ENCODE measurements around the gene EPB41L1.

EPB41L1 gene

GRCh38 chr20:36175475-36175995 lies 21.0 kb downstream of the EPB41L1 start:
- no peak overlapping the region for H2AFZ ChIP-seq (ENCODE audit: low read depth, low read length)
- H3K4me2 ChIP-seq (ENCODE audit: low read length), result no peak overlapping the region
- no peaks in the 10 kb centered on the region for H3K36me3 ChIP-seq (replicated peaks; ENCODE audit: low read depth, low read length)
- no peaks in the 10 kb centered on the region for H3K4me1 ChIP-seq (ENCODE audit: low read length)
- no peaks in the 10 kb centered on the region for H4K20me1 ChIP-seq (ENCODE audit: insufficient read depth, low read length)
- no peaks in the 10 kb centered on the region for H3K9me3 ChIP-seq (ENCODE audit: insufficient read depth, low read length)
- H3K27me3 ChIP-seq (ENCODE audit: low read depth, low read length), result peaks cover 8% of the 10 kb centered on the region
- H3K79me2 ChIP-seq (ENCODE audit: low read length), result no peaks in the 10 kb centered on the region
- H3K4me3 ChIP-seq (ENCODE audit: low read length), result no peak overlapping the region
- TF ChIP-seq CTCF (IDR thresholded peaks at IDR 0.05; ENCODE audit: low read depth, low read length) (peak; percentile 52), EZH2phosphoT487 (IDR thresholded peaks at IDR 0.05; ENCODE audit: low read depth) (no peak)
- no peak overlapping the region for H3K9ac ChIP-seq (ENCODE audit: low read length)
- H3K27ac ChIP-seq (ENCODE audit: low read length), result no peak overlapping the region

GRCh38 chr20:36177716-36178115 lies 23.2 kb downstream of the EPB41L1 start:
- no peaks in the 10 kb centered on the region for H3K4me1 ChIP-seq (ENCODE audit: low read length)
- peaks cover 8% of the 10 kb centered on the region for H3K27me3 ChIP-seq (ENCODE audit: low read depth, low read length)
- H3K9ac ChIP-seq (ENCODE audit: low read length), result no peak overlapping the region

GRCh38 chr20:36179170-36179945 lies 24.8 kb downstream of the EPB41L1 start:
- Histone ChIP-seq H3K4me2 (ENCODE audit: low read length) (no peak overlapping the region), H3K36me3 (replicated peaks; ENCODE audit: low read depth, low read length) (no peaks in the 10 kb centered on the region), H3K9me3 (ENCODE audit: insufficient read depth, low read length) (no peaks in the 10 kb centered on the region), H3K4me1 (ENCODE audit: low read length) (no peaks in the 10 kb centered on the region), H3K27me3 (ENCODE audit: low read depth, low read length) (peaks cover 4% of the 10 kb centered on the region; the same call in 1 of the 2 replicates), H3K79me2 (ENCODE audit: low read length) (no peaks in the 10 kb centered on the region), H3K27ac (ENCODE audit: low read length) (no peak overlapping the region), H4K20me1 (ENCODE audit: insufficient read depth, low read length) (no peaks in the 10 kb centered on the region), H3K9ac (ENCODE audit: low read length) (no peak overlapping the region), H2AFZ (ENCODE audit: low read depth, low read length) (no peak overlapping the region), H3K4me3 (ENCODE audit: low read length) (no peak overlapping the region)
- TF ChIP-seq EZH2phosphoT487 (IDR thresholded peaks at IDR 0.05; ENCODE audit: low read depth) (no peak), CTCF (IDR thresholded peaks at IDR 0.05; ENCODE audit: low read depth, low read length) (no peak)

More at GRCh38 chr20:36177716-36178115, 23.2 kb downstream of the EPB41L1 start:
- TF ChIP-seq EZH2phosphoT487 (IDR thresholded peaks at IDR 0.05; ENCODE audit: low read depth) (no peak), CTCF (IDR thresholded peaks at IDR 0.05; ENCODE audit: low read depth, low read length) (no peak)
- no peak overlapping the region for H3K27ac ChIP-seq (ENCODE audit: low read length)
- no peaks in the 10 kb centered on the region for H3K36me3 ChIP-seq (replicated peaks; ENCODE audit: low read depth, low read length)
- H2AFZ ChIP-seq (ENCODE audit: low read depth, low read length), result no peak overlapping the region
- H3K4me2 ChIP-seq (ENCODE audit: low read length), result no peak overlapping the region
- no peak overlapping the region for H3K4me3 ChIP-seq (ENCODE audit: low read length)
- H4K20me1 ChIP-seq (ENCODE audit: insufficient read depth, low read length), result no peaks in the 10 kb centered on the region
- H3K9me3 ChIP-seq (ENCODE audit: insufficient read depth, low read length), result no peaks in the 10 kb centered on the region
- H3K79me2 ChIP-seq (ENCODE audit: low read length), result no peaks in the 10 kb centered on the region

- Histone ChIP-seq H3K4me2 (ENCODE audit: low read length) (no peak overlapping the region), H4K20me1 (ENCODE audit: insufficient read depth, low read length) (no peaks in the 10 kb centered on the region), H3K9me3 (ENCODE audit: insufficient read depth, low read length) (no peaks in the 10 kb centered on the region), H3K4me1 (ENCODE audit: low read length) (no peaks in the 10 kb centered on the region), H3K4me3 (ENCODE audit: low read length) (no peak overlapping the region), H3K36me3 (replicated peaks; ENCODE audit: low read depth, low read length) (no peaks in the 10 kb centered on the region), H3K9ac (ENCODE audit: low read length) (no peak overlapping the region), H2AFZ (ENCODE audit: low read depth, low read length) (no peak overlapping the region), H3K27me3 (ENCODE audit: low read depth, low read length) (peaks cover 4% of the 10 kb centered on the region; the same call in 1 of the 2 replicates), H3K27ac (ENCODE audit: low read length) (no peak overlapping the region), H3K79me2 (ENCODE audit: low read length) (no peaks in the 10 kb centered on the region)
- TF ChIP-seq CTCF (IDR thresholded peaks at IDR 0.05; ENCODE audit: low read depth, low read length) (no peak), EZH2phosphoT487 (IDR thresholded peaks at IDR 0.05; ENCODE audit: low read depth) (no peak)
Observed at GRCh38 chr20:36180323-36180722, 25.8 kb downstream of the EPB41L1 start.

Data from OCI-LY3 (cell line).